HepG2 (cell line): ENCODE results near the gene CFAP300. TPM values are rescaled to one million over a fixed set of nuclear protein-coding genes. Genes with fewer than 3 reads are reported as not detected.

Experiments
- BCL6 ChIP-seq: IDR thresholded peaks from 2 replicates; pipeline ENCODE4 v1.6.1; 2016; ENCODE audit warnings: missing genetic modification reagents, missing compliant biosample characterization
- HCFC1 ChIP-seq: fragments of 150-350 bp; IDR thresholded peaks from 2 replicates; pipeline ENCODE4 v1.6.1; 2014; ENCODE audit warnings: low read depth, low read length
- JARID2 ChIP-seq: sonication (generic); formaldehyde crosslinking; IDR thresholded peaks from 2 replicates; pipeline ENCODE4 v1.8.1; 2023; ENCODE audit warnings: missing genetic modification reagents, inconsistent platforms; ENCODE audit not compliant: insufficient replicate concordance
- MED8 ChIP-seq: sonication (generic); formaldehyde crosslinking; IDR thresholded peaks from 2 replicates; pipeline ENCODE4 v1.8.1; 2023; ENCODE audit warnings: mild to moderate bottlenecking, missing genetic modification reagents; ENCODE audit not compliant: insufficient replicate concordance
- NFYC ChIP-seq: IDR thresholded peaks from 2 replicates; pipeline ENCODE4 v1.6.1; 2016; ENCODE audit warnings: missing genetic modification reagents, missing compliant biosample characterization
- NR2F1 ChIP-seq, 2 experiments: fragments of 450-650 bp in 1 of 2; formaldehyde crosslinking in 1 of 2; IDR thresholded peaks; 2 replicates each; pipeline versions ENCODE4 v1.5.0 to v1.6.1; 2016 to 2020; ENCODE audit warnings: mild to moderate bottlenecking in 1 of 2, missing compliant biosample characterization in 1 of 2, missing genetic modification reagents in 1 of 2, moderate library complexity in 1 of 2
- PHB2 ChIP-seq: fragments of 450-650 bp; IDR thresholded peaks from 2 replicates; pipeline ENCODE4 v1.6.1; 2018; ENCODE audit not compliant: partially characterized antibody
- PLSCR1 ChIP-seq: sonication (generic); formaldehyde crosslinking; IDR thresholded peaks from 2 replicates; pipeline ENCODE4 v1.5.0; 2020; ENCODE audit warnings: missing genetic modification reagents, mild to moderate bottlenecking, borderline replicate concordance
- PRMT3 ChIP-seq: sonication (generic); formaldehyde crosslinking; IDR thresholded peaks from 2 replicates; pipeline ENCODE4 v1.8.1; 2022; ENCODE audit warnings: low read depth, mild to moderate bottlenecking, moderate library complexity, missing genetic modification reagents, borderline replicate concordance
- RARG ChIP-seq: sonication (generic); formaldehyde crosslinking; IDR thresholded peaks from 2 replicates; pipeline ENCODE4 v1.4.0; 2020; ENCODE audit warnings: low read depth, mild to moderate bottlenecking, missing genetic modification reagents
- SOX5 ChIP-seq: IDR thresholded peaks from 2 replicates; pipeline ENCODE4 v1.6.1; 2016; ENCODE audit warnings: borderline replicate concordance
- SRF ChIP-seq: IDR thresholded peaks from 2 replicates; pipeline ENCODE4 v1.6.1; 2011; ENCODE audit warnings: mild to moderate bottlenecking, low read depth, low read length, moderate library complexity
- ZBTB40 ChIP-seq, 2 experiments: fragments of 450-650 bp in 1 of 2; sonication (generic) in 1 of 2; formaldehyde crosslinking in 1 of 2; IDR thresholded peaks; 2 replicates each; pipeline versions ENCODE4 v1.6.1 to v1.8.0; 2016 to 2022; ENCODE audit warnings: antibody characterized with exemption in 1 of 2, mild to moderate bottlenecking in 1 of 2, missing genetic modification reagents in 1 of 2
- ZFP36 ChIP-seq: fragments of 150-350 bp; IDR thresholded peaks from 2 replicates; pipeline ENCODE4 v1.6.1; 2018; ENCODE audit warnings: borderline replicate concordance, low read length, low read depth; ENCODE audit not compliant: partially characterized antibody
- ZFYVE20 ChIP-seq: sonication (generic); formaldehyde crosslinking; IDR thresholded peaks from 2 replicates; pipeline ENCODE4 v1.8.0; 2023; ENCODE audit warnings: low read depth, mild to moderate bottlenecking, moderate library complexity, missing genetic modification reagents, borderline replicate concordance
- ZNF121 ChIP-seq: sonication (generic); formaldehyde crosslinking; IDR thresholded peaks from 2 replicates; pipeline ENCODE4 v1.5.0; 2020; ENCODE audit warnings: mild to moderate bottlenecking, missing genetic modification reagents
- ZNF124 ChIP-seq: sonication (generic); formaldehyde crosslinking; IDR thresholded peaks from 2 replicates; pipeline ENCODE4 v1.4.0; 2020; ENCODE audit warnings: missing genetic modification reagents
- ZNF564 ChIP-seq: sonication (generic); formaldehyde crosslinking; IDR thresholded peaks from 2 replicates; pipeline ENCODE4 v1.8.1; 2023; ENCODE audit warnings: mild to moderate bottlenecking, missing genetic modification reagents
- ZNF605 ChIP-seq: sonication (generic); formaldehyde crosslinking; IDR thresholded peaks from 2 replicates; pipeline ENCODE4 v1.8.0; 2022; ENCODE audit warnings: mild to moderate bottlenecking, missing genetic modification reagents
- polyA plus RNA-seq, 8 experiments: library from polyadenylated mRNA; depleted of rRNA in 3 of 8; stranded (reverse) in 7 of 8; unstranded in 1 of 8; fragments of >200 nt; fragmentation: Illumina TruSeq in 4 of 8; extraction: Trizol in 4 of 8; gene quantifications; 2 replicates each; pipeline versions ENCODE4 v1.2.1 to v1.2.3, GENCODE V29; 2011 to 2016; ENCODE audit warnings: low read depth in 4 of 8, missing spikeins in 1 of 8, mixed read lengths in 1 of 8; ENCODE audit not compliant: insufficient read depth in 1 of 8
- total RNA-seq, 5 experiments: library from RNA; depleted of rRNA; stranded (reverse); fragments of >200 nt; fragmentation: Illumina TruSeq; extraction: Trizol; gene quantifications; 2 replicates each; pipeline ENCODE4 v1.2.3, GENCODE V29; 2016; ENCODE audit warnings: low read depth in 1 of 5

The CFAP300 gene
- total and polyA plus RNA-seq, 2 of the 13 experiments (the other 11 are each of a cell fraction or from before 2014, with no cell fraction given): not detected

DNA sequence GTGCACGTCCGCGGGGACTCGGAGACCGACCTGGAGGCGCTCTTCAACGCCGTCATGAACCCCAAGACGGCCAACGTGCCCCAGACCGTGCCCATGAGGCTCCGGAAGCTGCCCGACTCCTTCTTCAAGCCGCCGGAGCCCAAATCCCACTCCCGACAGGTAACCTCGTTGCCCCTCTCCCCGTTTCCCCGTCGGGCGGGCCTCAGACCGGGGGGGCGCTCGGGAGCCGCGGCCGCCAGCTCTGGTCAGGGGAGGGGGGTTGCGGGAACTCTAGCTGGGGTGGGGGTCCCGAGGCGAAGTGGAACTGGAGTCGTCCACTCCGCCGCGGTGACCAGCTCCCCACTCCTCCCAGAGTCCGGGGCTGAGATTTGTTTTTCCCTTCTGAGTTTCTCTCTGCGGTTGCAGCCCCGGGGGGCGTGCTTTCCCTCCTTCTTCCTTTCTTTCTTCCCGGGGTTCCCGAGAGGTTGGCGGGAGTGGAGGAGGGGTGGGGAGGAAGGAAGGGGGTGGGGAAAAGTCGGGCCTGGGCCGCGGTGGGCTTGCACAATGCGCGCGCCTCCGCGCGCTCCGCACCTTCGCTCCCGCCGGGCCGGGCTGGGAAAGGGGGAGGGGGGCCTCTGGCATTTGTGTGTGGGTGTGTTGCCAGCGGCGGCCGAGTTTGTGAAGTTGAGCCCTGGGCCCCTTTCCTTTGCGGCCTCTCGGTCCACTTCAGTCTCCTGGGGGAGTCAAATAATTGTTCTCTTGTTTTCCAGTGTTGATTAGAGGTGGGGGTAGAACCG, 64.0 kb downstream of the CFAP300 start (continued):
- TF ChIP-seq PLSCR1 (CRISPR knock-in tag) (no peak), PRMT3 (no peak), ZNF124 (CRISPR knock-in tag) (no peak; the same call in 1 of the 2 replicates), ZBTB40 (IDR thresholded peaks at IDR 0.05) (no peak), ZBTB40 (CRISPR knock-in tag; IDR thresholded peaks at IDR 0.05) (no peak), PHB2 (no peak), JARID2 (CRISPR knock-in tag) (no peak), RARG (CRISPR knock-in tag) (no peak), ZFP36 (no peak), ZFYVE20 (CRISPR knock-in tag) (no peak), SOX5 (CRISPR knock-in tag) (peak; percentile 76; the same call in 1 of the 2 replicates), ZNF564 (CRISPR knock-in tag) (no peak), ZNF605 (CRISPR knock-in tag) (peak; percentile 49; the same call in 1 of the 2 replicates), NR2F1 (CRISPR knock-in tag; IDR thresholded peaks at IDR 0.05) (no peak), MED8 (peak; percentile 18), BCL6 (CRISPR knock-in tag) (no peak), ZNF121 (CRISPR knock-in tag) (no peak), SRF (no peak), HCFC1 (no peak), NFYC (CRISPR knock-in tag) (0 out of 2 replicates have a peak, but pooled peaks have one; percentile 7)
